ENCODE results near the gene RFC3.
"Not testable (repeated sequence)": the region's sequence is repeated elsewhere in the genome, so short reads cannot be mapped to it uniquely, and the experiment has no call there.

The RFC3 gene

GRCh38 chr13:33806470-33807248, 11.3 kb upstream of the RFC3 start:
- in situ Hi-C loops (cut with MboI; ENCODE audit: low sequenced_read_pairs): no loop called here

- in situ Hi-C loops (cut with MboI; ENCODE audit: low sequenced_read_pairs): not testable (repeated sequence)
Observed at GRCh38 chr13:33812829-33813228, 5.1 kb upstream of the RFC3 start.

- in situ Hi-C loops (cut with MboI; ENCODE audit: low sequenced_read_pairs): no loop called here
Observed at GRCh38 chr13:33815011-33815550, 2.9 kb upstream of the RFC3 start.

- in situ Hi-C loops (cut with MboI; ENCODE audit: low sequenced_read_pairs): no loop called here
Observed at GRCh38 chr13:33816912-33817311, 1.0 kb upstream of the RFC3 start.

GRCh38 chr13:33817513-33817900, 442 bp upstream of the RFC3 start:
- in situ Hi-C loops (cut with MboI; ENCODE audit: low sequenced_read_pairs): no loop called here

- in situ Hi-C loops (cut with MboI; ENCODE audit: low sequenced_read_pairs): no loop called here
Observed at GRCh38 chr13:33825083-33825482, 7.1 kb downstream of the RFC3 start.

- in situ Hi-C loops (cut with MboI; ENCODE audit: low sequenced_read_pairs): no loop called here
Observed at GRCh38 chr13:33827139-33827538, 9.2 kb downstream of the RFC3 start.

- in situ Hi-C loops (cut with MboI; ENCODE audit: low sequenced_read_pairs): no loop called here
Observed at GRCh38 chr13:33828431-33829129, 10.6 kb downstream of the RFC3 start.

- in situ Hi-C loops (cut with MboI; ENCODE audit: low sequenced_read_pairs): no loop called here
Observed at GRCh38 chr13:33832872-33833271, 14.9 kb downstream of the RFC3 start.

GRCh38 chr13:33838647-33839046, 20.7 kb downstream of the RFC3 start:
- in situ Hi-C loops (cut with MboI; ENCODE audit: low sequenced_read_pairs): no loop called here

GRCh38 chr13:33840402-33840801, 22.5 kb downstream of the RFC3 start:
- in situ Hi-C loops (cut with MboI; ENCODE audit: low sequenced_read_pairs): no loop called here

GRCh38 chr13:33842207-33842606, 24.3 kb downstream of the RFC3 start:
- in situ Hi-C loops (cut with MboI; ENCODE audit: low sequenced_read_pairs): no loop called here

- in situ Hi-C loops (cut with MboI; ENCODE audit: low sequenced_read_pairs): no loop called here
Observed at GRCh38 chr13:33842986-33843385, 25.0 kb downstream of the RFC3 start.

GRCh38 chr13:33845572-33846302, 27.8 kb downstream of the RFC3 start:
- in situ Hi-C loops (cut with MboI; ENCODE audit: low sequenced_read_pairs): no loop called here

GRCh38 chr13:33846303-33847062, 28.5 kb downstream of the RFC3 start:
- in situ Hi-C loops (cut with MboI; ENCODE audit: low sequenced_read_pairs): no loop called here

- in situ Hi-C loops (cut with MboI; ENCODE audit: low sequenced_read_pairs): no loop called here
Observed at GRCh38 chr13:33849211-33849610, 31.3 kb downstream of the RFC3 start.

GRCh38 chr13:33855371-33855895, 37.5 kb downstream of the RFC3 start:
- in situ Hi-C loops (cut with MboI; ENCODE audit: low sequenced_read_pairs): no loop called here

- in situ Hi-C loops (cut with MboI; ENCODE audit: low sequenced_read_pairs): no loop called here
Observed at GRCh38 chr13:33859691-33860303, 41.8 kb downstream of the RFC3 start.

- in situ Hi-C loops (cut with MboI; ENCODE audit: low sequenced_read_pairs): no loop called here
Observed at GRCh38 chr13:33860526-33860925, 42.6 kb downstream of the RFC3 start.

GRCh38 chr13:33862016-33862415, 44.1 kb downstream of the RFC3 start:
- in situ Hi-C loops (cut with MboI; ENCODE audit: low sequenced_read_pairs): no loop called here

Measured in HL-60/S4 (cell line).